ENCODE data around the gene PDK1. TPM values are rescaled to one million over a fixed set of nuclear protein-coding genes. Genes with fewer than 3 reads are reported as not detected.

The PDK1 gene
- 9.9 and 11.5 TPM in 2 replicates for total RNA-seq

DNA sequence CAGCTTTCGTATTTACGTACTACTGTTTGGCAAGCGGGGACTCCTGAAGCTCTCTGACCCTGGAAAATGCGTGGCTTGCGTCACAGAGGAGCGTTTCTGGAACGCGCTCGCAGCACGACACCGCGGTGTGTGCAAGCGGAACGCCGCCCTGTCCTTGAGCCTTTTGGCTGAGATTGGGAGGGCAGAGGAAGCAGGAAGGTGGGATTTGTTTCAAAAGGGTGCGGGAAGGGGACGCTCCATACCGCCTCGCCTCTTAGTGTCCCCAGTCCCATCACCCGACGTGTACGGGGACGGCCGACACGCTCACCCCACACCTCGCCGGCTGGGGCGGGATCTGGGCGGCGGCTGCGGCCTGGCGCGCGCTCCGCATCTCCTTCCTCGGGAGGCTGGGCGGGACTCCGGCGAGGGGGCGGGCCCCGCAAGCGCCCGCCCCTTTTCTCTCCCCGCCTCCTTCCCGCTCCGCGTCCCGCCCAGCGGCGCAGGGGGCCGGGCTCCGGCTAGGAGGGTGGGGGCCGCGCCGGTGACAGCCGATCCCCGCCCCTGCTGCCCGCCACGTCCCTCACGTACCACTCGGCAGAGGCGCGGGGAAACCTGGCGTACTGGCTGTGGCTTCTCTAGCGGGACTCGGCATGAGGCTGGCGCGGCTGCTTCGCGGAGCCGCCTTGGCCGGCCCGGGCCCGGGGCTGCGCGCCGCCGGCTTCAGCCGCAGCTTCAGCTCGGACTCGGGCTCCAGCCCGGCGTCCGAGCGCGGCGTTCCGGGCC lies at the start of gene PDK1:
Gene PDK1, plus strand, starts transcription at position 569 of the 762 bp plus-strand sequence. Its CDS starts 61 bp downstream, at position 630.

Other genes with a start within 250 kb of the PDK1 start
- 43.5 and 54.4 TPM in 2 replicates for gene ITGA6, start 128.5 kb upstream of the PDK1 start, total RNA-seq
- gene RAPGEF4, start 179.8 kb downstream of the PDK1 start, total RNA-seq = 0.18 and 0.86 TPM in 2 replicates